ENCODE data around the gene SPAG6. TPM values are rescaled to one million over a fixed set of nuclear protein-coding genes. Genes with fewer than 3 reads are reported as not detected.

The SPAG6 gene
- total and polyA plus RNA-seq, 5 donors, result 0.05 to 0.09 TPM; not detected in 3

GRCh38 chr10:22463255-22463654 lies 118.0 kb downstream of the SPAG6 start:
- no peaks in the 10 kb centered on the region for H3K27me3 ChIP-seq (ENCODE audit: control insufficient read depth, insufficient read depth)
- no peak for DNase-seq
- ATAC-seq, result no peak
- H3K4me3 ChIP-seq (ENCODE audit: low read length), result no peak overlapping the region
- no peaks in the 10 kb centered on the region for H3K9me3 ChIP-seq (ENCODE audit: control insufficient read depth, low read length)
- no peaks in the 10 kb centered on the region for H3K4me1 ChIP-seq (ENCODE audit: control insufficient read depth, insufficient read depth, low read length)
- intact Hi-C loops (cut with DNase I), result no loop called here
- no peak overlapping the region for H3K27ac ChIP-seq (ENCODE audit: low read length)
- 76% methylated on average over 4 of the region's 4 CpGs for WGBS

GRCh38 chr10:22464966-22465629 lies 119.8 kb downstream of the SPAG6 start:
- WGBS, result 88% methylated on average over 5 of the region's 5 CpGs
- DNase-seq, result no peak
- intact Hi-C loops (cut with DNase I), result no loop called here
- no peak overlapping the region for H3K4me3 ChIP-seq (ENCODE audit: low read length)
- ATAC-seq, result no peak
- no peaks in the 10 kb centered on the region for H3K4me1 ChIP-seq (ENCODE audit: control insufficient read depth, insufficient read depth, low read length)
- no peaks in the 10 kb centered on the region for H3K27me3 ChIP-seq (ENCODE audit: control insufficient read depth, insufficient read depth)
- H3K27ac ChIP-seq (ENCODE audit: low read length), result no peak overlapping the region
- H3K9me3 ChIP-seq (ENCODE audit: control insufficient read depth, low read length), result no peaks in the 10 kb centered on the region

DNA sequence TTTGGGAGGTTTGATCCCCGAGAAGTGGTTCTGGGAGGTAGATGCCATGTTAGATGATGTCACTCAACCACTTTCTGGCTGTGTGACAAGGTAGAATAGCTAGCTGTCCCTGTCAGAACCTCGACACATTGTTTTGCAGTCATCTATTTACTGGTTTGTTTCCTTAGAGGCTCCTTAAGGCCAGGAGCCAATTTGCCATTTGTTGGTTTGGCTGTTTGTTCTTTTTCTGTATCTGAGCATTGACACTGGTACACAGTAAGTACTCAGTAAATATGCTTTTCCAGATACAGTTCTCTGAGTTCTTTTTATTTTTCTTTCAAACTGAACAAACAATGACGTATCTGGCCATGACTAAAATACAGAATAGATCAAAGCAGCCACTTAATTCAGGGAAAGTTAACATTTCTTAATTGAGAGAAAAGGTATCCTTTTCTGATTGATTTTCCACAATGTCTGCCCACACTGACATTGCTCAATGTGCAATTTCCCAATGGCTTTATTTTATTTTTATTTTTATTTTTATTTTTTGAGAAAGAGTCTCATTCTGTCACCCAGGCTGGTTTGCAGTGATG lies 121.6 kb downstream of the SPAG6 start:
- DNase-seq (no peak), ATAC-seq (no peak)
- H3K27ac ChIP-seq (ENCODE audit: low read length), result no peak overlapping the region
- no peak overlapping the region for H3K4me3 ChIP-seq (ENCODE audit: low read length)
- intact Hi-C loops (cut with DNase I), result no loop called here
- H3K27me3 ChIP-seq (ENCODE audit: control insufficient read depth, insufficient read depth), result no peaks in the 10 kb centered on the region
- WGBS, result 78% methylated on average over 3 of the region's 3 CpGs
- H3K4me1 ChIP-seq (ENCODE audit: control insufficient read depth, insufficient read depth, low read length), result no peaks in the 10 kb centered on the region
- no peaks in the 10 kb centered on the region for H3K9me3 ChIP-seq (ENCODE audit: control insufficient read depth, low read length)

Other genes starting within 250 kb of the SPAG6 start
- gene EBLN1, start 127.5 kb upstream of the SPAG6 start, total RNA-seq, result not detected
- gene EBLN1, start 127.5 kb upstream of the SPAG6 start, polyA plus RNA-seq, result not detected
- 10 to 100 TPM; 67.7 to 86.3 (median 81.2) TPM for gene COMMD3, start 29.1 kb upstream of the SPAG6 start, total RNA-seq
- 95.9 TPM for gene COMMD3, start 29.1 kb upstream of the SPAG6 start, polyA plus RNA-seq
- 10 to 100 TPM; 36.0 to 41.1 (median 37.7) TPM for gene BMI1, start 24.4 kb upstream of the SPAG6 start, total RNA-seq
- 17.0 TPM for gene BMI1, start 24.4 kb upstream of the SPAG6 start, polyA plus RNA-seq